IMR-90 (cell line): ENCODE measurements around the gene ABCG4. TPM values are rescaled to one million over a fixed set of nuclear protein-coding genes. Genes with fewer than 3 reads are reported as not detected.

Experiments used
- ATAC-seq: fragments of 200-7000 bp; cut with Tn5 transposase; 2 replicates; pipeline ENCODE4 v1.9.1; 2020; ENCODE audit warnings: low read depth, mild to moderate bottlenecking, moderate library complexity
- BruUV-seq: library from RNA; stranded (reverse); fragments of 400-500 nt; replicated peaks from 2 replicates; lab custom pipeline; 2021; lab: Mats Ljungman, UMichigan
- CTCF ChIA-PET: fragments of 300-600 bp; formaldehyde crosslinking; extraction: SDS; loops from one replicate; lab custom pipeline; 2021; ENCODE audit warnings: antibody characterized with exemption; lab: Yijun Ruan, JAX
- POLR2A ChIA-PET: fragments of 300-600 bp; sonication (Branson Sonifier 250); formaldehyde crosslinking; loops from one replicate; lab custom pipeline; 2022; ENCODE audit warnings: antibody characterized with exemption; ENCODE audit not compliant: unreplicated experiment; lab: Charles Lee
- DNase-seq: peaks from one replicate; pipeline ENCODE4 v3.0.0; 2013
- H2AFZ ChIP-seq: replicated peaks from 2 replicates; pipeline ENCODE3; 2013; ENCODE audit warnings: low read length, mild to moderate bottlenecking; ENCODE audit not compliant: poor library complexity
- H2AK5ac ChIP-seq: 2 replicates; pipeline ENCODE4 v1.6.1; 2013; ENCODE audit warnings: low read depth, low read length, inconsistent platforms
- H2AK9ac ChIP-seq: replicated peaks from 2 replicates; pipeline ENCODE3; 2013; ENCODE audit warnings: mild to moderate bottlenecking, low read depth, low read length, moderate library complexity; ENCODE audit not compliant: poor library complexity
- H2BK120ac ChIP-seq: 2 replicates; pipeline ENCODE4 v1.6.1; 2013; ENCODE audit warnings: low read depth, low read length, inconsistent platforms
- H2BK15ac ChIP-seq: 3 replicates; pipeline ENCODE4 v1.6.1; 2013; ENCODE audit warnings: low read depth, low read length, inconsistent platforms
- H2BK20ac ChIP-seq: 2 replicates; pipeline ENCODE4 v1.6.1; 2013; ENCODE audit warnings: low read depth, mild to moderate bottlenecking, inconsistent platforms, low read length, moderate library complexity
- H2BK5ac ChIP-seq: 2 replicates; pipeline ENCODE4 v1.6.1; 2013; ENCODE audit warnings: mild to moderate bottlenecking, low read depth, low read length, inconsistent platforms; ENCODE audit not compliant: poor library complexity, severe bottlenecking
- H3K14ac ChIP-seq: replicated peaks from 2 replicates; pipeline ENCODE4 v1.6.1; 2013; ENCODE audit warnings: low read depth, low read length, inconsistent platforms
- H3K18ac ChIP-seq: 2 replicates; pipeline ENCODE4 v1.6.1; 2013; ENCODE audit warnings: low read depth, low read length, control low read depth
- H3K23ac ChIP-seq: 2 replicates; pipeline ENCODE4 v1.6.1; 2013; ENCODE audit warnings: low read depth, low read length, inconsistent platforms
- H3K27ac ChIP-seq: 2 replicates; pipeline ENCODE4 v1.5.1; 2013; ENCODE audit warnings: mild to moderate bottlenecking, control low read depth, low read length; ENCODE audit not compliant: insufficient read depth
- H3K27me3 ChIP-seq: 2 replicates; pipeline ENCODE4 v1.6.1; 2013; ENCODE audit warnings: low read length; ENCODE audit not compliant: control insufficient read depth, insufficient read depth
- H3K36me3 ChIP-seq: 2 replicates; pipeline ENCODE4 v1.6.1; 2013; ENCODE audit warnings: low read length, mixed read lengths; ENCODE audit not compliant: control insufficient read depth, insufficient read depth
- H3K4ac ChIP-seq: 2 replicates; pipeline ENCODE4 v1.6.1; 2013; ENCODE audit warnings: low read depth, low read length, inconsistent platforms
- H3K4me1 ChIP-seq: 2 replicates; pipeline ENCODE4 v1.6.1; 2013; ENCODE audit warnings: low read length, mixed read lengths; ENCODE audit not compliant: control insufficient read depth, insufficient read depth
- H3K4me2 ChIP-seq: 2 replicates; pipeline ENCODE4 v1.6.1; 2013; ENCODE audit warnings: low read depth, mild to moderate bottlenecking, control low read depth, low read length, moderate library complexity
- H3K4me3 ChIP-seq: 2 replicates; pipeline ENCODE4 v1.5.1; 2013; ENCODE audit warnings: low read depth, mild to moderate bottlenecking, control low read depth, low read length, moderate library complexity; ENCODE audit not compliant: insufficient read depth
- H3K56ac ChIP-seq: 2 replicates; pipeline ENCODE4 v1.6.1; 2013; ENCODE audit warnings: low read length, inconsistent platforms; ENCODE audit not compliant: insufficient read depth; ENCODE audit errors: extremely low read depth
- H3K79me1 ChIP-seq, 2 experiments: 2 replicates each; pipeline ENCODE4 v1.6.1; 2013; ENCODE audit warnings: low read length in 2 of 2, inconsistent platforms in 1 of 2, low read depth in 1 of 2
- H3K9ac ChIP-seq: 2 replicates; pipeline ENCODE4 v1.6.1; 2013; ENCODE audit warnings: low read depth, low read length, control low read depth
- H3K9me1 ChIP-seq: 2 replicates; pipeline ENCODE4 v1.6.1; 2013; ENCODE audit warnings: low read length, inconsistent platforms; ENCODE audit not compliant: insufficient read depth
- H3K9me3 ChIP-seq: 2 replicates; pipeline ENCODE4 v1.6.1; 2013; ENCODE audit warnings: low read length; ENCODE audit not compliant: control insufficient read depth, insufficient read depth
- H4K20me1 ChIP-seq: 2 replicates; pipeline ENCODE4 v1.6.1; 2013; ENCODE audit warnings: low read length, inconsistent platforms; ENCODE audit not compliant: insufficient read depth
- H4K5ac ChIP-seq: 2 replicates; pipeline ENCODE4 v1.6.1; 2013; ENCODE audit warnings: mild to moderate bottlenecking, low read depth, low read length, control low read depth
- H4K8ac ChIP-seq, 2 experiments: 2 replicates each; pipeline ENCODE4 v1.6.1; 2013; ENCODE audit warnings: low read depth in 2 of 2, low read length in 2 of 2, control low read depth in 1 of 2, inconsistent platforms in 1 of 2
- H4K91ac ChIP-seq: 2 replicates; pipeline ENCODE4 v1.6.1; 2013; ENCODE audit warnings: low read depth, low read length, inconsistent platforms; ENCODE audit not compliant: insufficient read depth
- BHLHE40 ChIP-seq: fragments of 150-350 bp; IDR thresholded peaks from 2 replicates; pipeline ENCODE4 v1.6.1; 2016; ENCODE audit warnings: mild to moderate bottlenecking, low read depth, low read length
- CEBPB ChIP-seq: IDR thresholded peaks from 2 replicates; pipeline ENCODE4 v1.6.1; 2012; ENCODE audit warnings: low read depth, low read length, improper control_type of control experiment
- CHD1 ChIP-seq: IDR thresholded peaks from 2 replicates; pipeline ENCODE4 v1.6.1; 2012; ENCODE audit warnings: low read depth, low read length, improper control_type of control experiment
- CTCF ChIP-seq: conservative IDR thresholded peaks from 2 replicates; pipeline ENCODE4 v1.5.1; 2012; ENCODE audit warnings: mild to moderate bottlenecking, low read depth, low read length, improper control_type of control experiment
- ELK1 ChIP-seq: fragments of 150-350 bp; IDR thresholded peaks from 2 replicates; pipeline ENCODE4 v1.6.1; 2016; ENCODE audit warnings: low read depth, mild to moderate bottlenecking, low read length, moderate library complexity, borderline replicate concordance
- FOS ChIP-seq: fragments of 150-350 bp; IDR thresholded peaks from 2 replicates; pipeline ENCODE4 v1.6.1; 2016; ENCODE audit warnings: low read depth, low read length
- MAFK ChIP-seq: IDR thresholded peaks from 2 replicates; pipeline ENCODE4 v1.6.1; 2012; ENCODE audit warnings: low read depth, low read length, improper control_type of control experiment
- MAZ ChIP-seq: IDR thresholded peaks from 2 replicates; pipeline ENCODE4 v1.6.1; 2012; ENCODE audit warnings: low read depth, mild to moderate bottlenecking, low read length, improper control_type of control experiment, moderate library complexity, borderline replicate concordance
- MXI1 ChIP-seq: IDR thresholded peaks from 2 replicates; pipeline ENCODE4 v1.6.1; 2012; ENCODE audit warnings: low read depth, mild to moderate bottlenecking, low read length, moderate library complexity, borderline replicate concordance
- NFE2L2 ChIP-seq: fragments of 150-350 bp; IDR thresholded peaks from 2 replicates; pipeline ENCODE4 v1.6.1; 2016; ENCODE audit warnings: low read depth, mild to moderate bottlenecking, low read length
- POLR2A ChIP-seq: IDR thresholded peaks from 2 replicates; pipeline ENCODE4 v1.6.1; 2012; ENCODE audit warnings: mild to moderate bottlenecking, low read depth, low read length
- RAD21 ChIP-seq: IDR thresholded peaks from 2 replicates; pipeline ENCODE4 v1.6.1; 2012; ENCODE audit warnings: low read length, improper control_type of control experiment
- RCOR1 ChIP-seq: IDR thresholded peaks from 2 replicates; pipeline ENCODE4 v1.6.1; 2012; ENCODE audit warnings: mild to moderate bottlenecking, low read length, improper control_type of control experiment; ENCODE audit not compliant: insufficient replicate concordance
- RFX5 ChIP-seq: IDR thresholded peaks from 2 replicates; pipeline ENCODE4 v1.8.0; 2012; ENCODE audit warnings: low read depth, mild to moderate bottlenecking, low read length, moderate library complexity
- SMC3 ChIP-seq: fragments of 150-350 bp; IDR thresholded peaks from 2 replicates; pipeline ENCODE4 v1.6.1; 2016; ENCODE audit warnings: low read depth, mild to moderate bottlenecking, antibody characterized with exemption, low read length, moderate library complexity
- WGBS, 2 experiments: methylation state at CpG; one replicate each; pipeline versions ENCODE4 v1.1.5 to v1.1.7; 2013; ENCODE audit warnings: missing lambda C conversion rate in 2 of 2; ENCODE audit not compliant: insufficient read length in 1 of 2; ENCODE audit errors: extremely low coverage in 2 of 2; 5-methylcytosine and 5-hydroxymethylcytosine counted together
- dilution Hi-C: fragments of 300-500 bp; cut with HindIII; formaldehyde crosslinking; loops from one replicate; pipeline ENCODE4 v1.14.3; 2018; ENCODE audit warnings: low sequenced_read_pairs; ENCODE audit not compliant: unreplicated experiment
- in situ Hi-C: fragments of 300-500 bp; cut with MboI; formaldehyde crosslinking; loops from 3 replicates; pipeline ENCODE4 v1.14.3; 2019; ENCODE audit warnings: low sequenced_read_pairs, inconsistent platforms, mixed read lengths
- intact Hi-C: fragments of 100-400 bp; cut with micrococcal nuclease; formaldehyde crosslinking; loops from 2 replicates; pipeline ENCODE4 v1.10.0; 2022
- polyA plus RNA-seq, 3 experiments: library from polyadenylated mRNA; depleted of rRNA; stranded (reverse); fragments of >200 nt; gene quantifications; 2 replicates each; pipeline ENCODE4 v1.2.3, GENCODE V29; 2012; ENCODE audit warnings: low replicate concordance in 1 of 3
- total RNA-seq: library from RNA; depleted of rRNA; stranded (reverse); fragments of >200 nt; gene quantifications from 2 replicates; pipeline ENCODE4 v1.2.3, GENCODE V29; 2012
- TF ChIP-seq, protein P1 (sequence below): fragments of 150-350 bp; IDR thresholded peaks from 2 replicates; pipeline ENCODE4 v1.6.1; 2017; ENCODE audit warnings: mild to moderate bottlenecking, antibody characterized with exemption, low read length, low read depth

ABCG4 gene
- total and polyA plus RNA-seq, 2 of the 4 experiments (the other 2 are of a cell fraction) = under 0.01 to 0.26 TPM

GRCh38 chr11:119111361-119111925, 37.4 kb upstream of the ABCG4 start:
- 100% methylated on average over 2 of the region's 11 CpGs; no CpG with 5 or more reads in 1 of the 2 experiments for WGBS, 2 experiments
- H4K8ac ChIP-seq = no peak overlapping the region

More at GRCh38 chr11:119111361-119111925, 37.4 kb upstream of the ABCG4 start:
- ChIA-PET CTCF (no interaction called here), POLR2A (interaction anchor here (0.5 to 0.6 kb wide), 2 partner anchors 9 to 26 kb away, joined by 7 to 13 read pairs; no protein-coding TSS in a partner anchor)
- H2BK120ac ChIP-seq = no peak overlapping the region
- ATAC-seq = no peak
- H3K27ac ChIP-seq = no peak overlapping the region
- H3K9me1 ChIP-seq = peaks cover 14% of the 10 kb centered on the region
- BruUV-seq = no TSS peak
- H4K20me1 ChIP-seq = peaks cover 4% of the 10 kb centered on the region; the same call in 1 of the 2 replicates
- no peak overlapping the region for H4K91ac ChIP-seq
- TF ChIP-seq CHD1 (no peak), CEBPB (no peak), MAZ (no peak), MAFK (no peak), ELK1 (no peak), RAD21 (no peak), POLR2A (no peak), MXI1 (no peak), SMC3 (no peak), BHLHE40 (no peak), RFX5 (no peak), FOS (no peak), RCOR1 (no peak), NFE2L2 (no peak), CTCF (no peak)
- TF ChIP-seq, protein P1, sequence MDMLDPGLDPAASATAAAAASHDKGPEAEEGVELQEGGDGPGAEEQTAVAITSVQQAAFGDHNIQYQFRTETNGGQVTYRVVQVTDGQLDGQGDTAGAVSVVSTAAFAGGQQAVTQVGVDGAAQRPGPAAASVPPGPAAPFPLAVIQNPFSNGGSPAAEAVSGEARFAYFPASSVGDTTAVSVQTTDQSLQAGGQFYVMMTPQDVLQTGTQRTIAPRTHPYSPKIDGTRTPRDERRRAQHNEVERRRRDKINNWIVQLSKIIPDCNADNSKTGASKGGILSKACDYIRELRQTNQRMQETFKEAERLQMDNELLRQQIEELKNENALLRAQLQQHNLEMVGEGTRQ = no peak
- no peak overlapping the region for H3K23ac ChIP-seq
- H3K27me3 ChIP-seq = no peaks in the 10 kb centered on the region
- H2AFZ ChIP-seq = no peak overlapping the region
- peaks cover 36% of the 10 kb centered on the region for H3K36me3 ChIP-seq
- peaks cover 19 to 37% of the 10 kb centered on the region in 2 experiments for H3K79me1 ChIP-seq
- no peak overlapping the region for H3K18ac ChIP-seq
- no peak overlapping the region for H3K14ac ChIP-seq
- no peak overlapping the region for H3K56ac ChIP-seq
- in situ Hi-C loops = no loop called here
- DNase-seq = no peak
- H2BK5ac ChIP-seq = no peak overlapping the region
- intact Hi-C loops = no loop called here
- no peak overlapping the region for H2AK5ac ChIP-seq
- no peak overlapping the region for H3K4ac ChIP-seq
- no peak overlapping the region for H2AK9ac ChIP-seq
- H4K5ac ChIP-seq = no peak overlapping the region
- H3K4me3 ChIP-seq = no peak overlapping the region
- no peak overlapping the region for H2BK20ac ChIP-seq
- H3K9me3 ChIP-seq = no peaks in the 10 kb centered on the region
- H3K9ac ChIP-seq = no peak overlapping the region
- H2BK15ac ChIP-seq = no peak overlapping the region
- dilution Hi-C loops = no loop called here
- H3K4me2 ChIP-seq = no peak overlapping the region
- H3K4me1 ChIP-seq = peaks cover 9% of the 10 kb centered on the region
